HUDEP-2 (cell line): ENCODE results near the gene UBA6.
"Not testable (repeated sequence)": the region's sequence is repeated elsewhere in the genome, so short reads cannot be mapped to it uniquely, and the experiment has no call there.

ENCODE experiments used
- DNase-seq, 76 experiments: peaks; one replicate each; lab custom pipeline; 2025; ENCODE audit not compliant: unreplicated experiment in 76 of 76; lab: John Stamatoyannopoulos, UW

The UBA6 gene

DNA sequence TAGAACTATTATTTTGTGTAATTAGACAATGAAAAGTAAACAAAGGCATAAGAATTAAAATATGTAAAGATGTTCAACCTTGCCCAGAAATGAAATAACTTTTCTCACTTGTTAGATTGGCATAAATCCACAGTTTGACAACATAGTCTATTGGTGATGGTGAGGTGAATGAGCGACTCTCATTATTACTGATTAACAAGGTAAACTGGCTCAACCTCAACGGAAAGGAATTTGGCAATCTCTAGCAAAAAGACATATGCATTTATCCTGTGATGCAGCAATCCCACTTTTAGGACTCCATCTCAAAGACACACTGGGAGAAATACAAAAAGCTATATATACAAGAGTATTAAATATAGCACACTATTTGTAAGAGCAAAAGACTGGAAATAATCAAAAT is 22.3 kb downstream of the UBA6 start:
- no peak for DNase-seq

DNA sequence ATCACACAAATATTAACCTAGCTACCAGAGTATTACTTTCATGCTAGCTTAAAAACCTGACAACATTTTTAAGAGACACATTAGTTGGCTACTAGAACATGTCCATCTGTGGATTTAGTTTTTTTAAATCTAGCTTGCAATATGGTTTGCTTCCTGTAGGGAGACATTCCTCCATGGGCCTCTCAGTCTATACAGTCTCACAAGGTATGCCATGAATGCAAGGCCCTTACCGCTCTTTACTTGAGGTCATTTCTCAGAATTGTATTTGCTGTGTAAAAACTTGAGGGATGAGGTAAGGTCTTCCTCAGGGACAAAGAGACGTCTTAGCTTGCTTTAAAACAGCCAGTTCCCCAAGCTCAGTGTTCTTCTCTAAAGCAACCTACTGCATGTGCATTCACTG is 26.9 kb downstream of the UBA6 start:
- no peak for DNase-seq

GRCh38 chr4:67668315-67668714 is 32.6 kb downstream of the UBA6 start:
- no peak for DNase-seq

DNA sequence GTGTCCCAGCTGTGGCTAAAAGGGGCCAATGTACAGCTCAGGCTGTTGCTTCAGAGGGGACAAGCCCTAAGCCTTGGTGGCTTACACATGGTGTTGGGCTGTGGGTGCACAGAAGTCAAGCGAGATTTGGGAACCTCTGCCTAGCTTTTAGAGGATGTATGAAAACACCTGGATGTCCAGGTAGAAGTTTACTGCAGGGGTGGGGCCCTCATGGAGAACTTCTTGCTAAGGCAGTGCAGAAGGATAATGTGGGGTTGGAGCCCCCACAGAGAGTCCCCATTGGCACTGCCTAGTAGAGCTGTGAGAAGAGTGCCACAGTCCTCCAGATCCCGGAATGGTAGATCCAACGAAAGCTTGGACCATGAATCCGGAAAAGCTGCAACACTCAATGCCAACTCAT is 40.5 kb downstream of the UBA6 start:
- no peak for DNase-seq

GRCh38 chr4:67659065-67659464 is 41.9 kb downstream of the UBA6 start:
- peak in 1 of 76 experiments; percentile 0 for DNase-seq

- DNase-seq = no peak
Observed at GRCh38 chr4:67658302-67658701, 42.7 kb downstream of the UBA6 start.

- no peak for DNase-seq
Observed at GRCh38 chr4:67651536-67651935, 49.4 kb downstream of the UBA6 start.

- DNase-seq = no peak
Observed at GRCh38 chr4:67638136-67638535, 62.8 kb downstream of the UBA6 start.

GRCh38 chr4:67636978-67637377 is 64.0 kb downstream of the UBA6 start:
- not testable (repeated sequence) for DNase-seq

DNA sequence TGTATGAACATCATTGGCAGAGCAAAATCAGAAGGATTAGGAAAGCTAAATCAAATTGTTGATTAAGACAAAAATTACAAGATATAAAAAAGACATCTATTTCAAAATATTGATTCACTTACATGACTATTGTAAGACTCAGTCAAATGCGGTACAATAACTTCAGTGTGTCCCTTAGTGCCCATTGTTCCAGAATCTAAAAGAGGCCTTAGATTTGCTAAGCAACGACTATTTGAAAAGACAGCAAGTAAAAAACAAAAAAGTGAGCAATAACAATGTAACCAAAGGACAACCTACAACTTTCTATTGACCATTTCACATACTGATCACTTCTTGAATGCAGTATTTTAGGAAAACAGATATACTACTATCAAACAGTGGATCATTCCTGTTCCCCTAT is 65.6 kb downstream of the UBA6 start:
- no peak for DNase-seq

DNA sequence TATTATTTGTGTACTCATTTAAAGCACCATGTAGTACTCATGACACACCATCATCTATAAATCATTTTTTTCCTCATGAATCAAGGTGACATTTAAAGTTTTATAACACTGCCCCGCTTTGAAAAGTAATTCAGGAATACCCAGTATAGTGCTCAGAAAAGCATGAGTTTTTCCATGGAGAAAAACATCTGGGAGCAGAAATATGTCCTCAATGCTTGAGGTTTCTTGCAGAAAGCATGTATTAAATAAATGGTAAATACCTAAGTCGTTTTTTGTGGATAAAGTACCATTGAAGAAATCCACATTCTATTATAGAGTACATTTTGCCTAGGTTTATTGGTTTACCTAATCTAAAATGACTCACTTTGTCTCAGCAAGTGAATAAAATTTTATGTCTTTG is 66.2 kb downstream of the UBA6 start:
- no peak for DNase-seq

GRCh38 chr4:67632492-67632891 is 68.5 kb downstream of the UBA6 start:
- DNase-seq = no peak

- DNase-seq = no peak
Observed at GRCh38 chr4:67624939-67625338, 76.0 kb downstream of the UBA6 start.

DNA sequence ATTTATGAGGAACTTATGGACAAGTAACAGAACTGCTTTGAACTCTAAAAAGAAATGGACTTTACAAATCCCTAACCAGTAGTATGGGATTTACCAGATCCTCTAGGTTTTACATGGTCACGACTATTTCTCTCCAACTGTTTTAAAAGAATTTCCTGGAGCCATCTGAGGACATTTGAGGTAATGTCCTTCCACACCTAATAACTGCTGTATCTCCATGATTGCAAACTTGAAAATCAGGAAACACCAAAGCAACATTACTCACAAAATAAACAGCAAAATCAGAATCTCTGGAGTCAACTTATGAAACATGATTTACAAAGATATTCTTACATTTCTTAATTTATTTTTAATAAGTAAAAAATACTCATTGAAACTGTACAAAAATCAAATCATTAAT is 84.5 kb downstream of the UBA6 start:
- DNase-seq = no peak

DNA sequence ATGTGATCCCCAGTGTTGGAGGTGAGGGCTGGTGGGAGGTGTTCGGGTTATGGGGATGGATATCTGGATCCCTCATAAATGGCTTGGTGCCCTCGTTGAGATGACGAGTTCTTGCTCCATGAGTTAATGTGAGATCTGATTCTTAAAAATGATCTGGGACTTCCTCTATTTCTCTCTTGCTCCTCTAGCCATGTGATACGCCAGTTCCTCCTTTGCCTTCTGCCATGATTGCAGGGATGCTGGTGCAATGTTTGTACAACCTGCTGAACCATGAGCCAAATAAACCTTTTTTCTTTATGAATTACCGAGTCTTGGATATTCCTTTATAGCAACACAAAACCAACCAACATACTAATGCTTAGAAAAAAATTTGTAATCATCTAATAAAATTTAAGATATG is 85.8 kb downstream of the UBA6 start:
- DNase-seq = no peak

- DNase-seq = no peak
Observed at GRCh38 chr4:67614186-67614585, 86.8 kb downstream of the UBA6 start.

GRCh38 chr4:67608027-67608426 is 92.9 kb downstream of the UBA6 start:
- DNase-seq = no peak

DNA sequence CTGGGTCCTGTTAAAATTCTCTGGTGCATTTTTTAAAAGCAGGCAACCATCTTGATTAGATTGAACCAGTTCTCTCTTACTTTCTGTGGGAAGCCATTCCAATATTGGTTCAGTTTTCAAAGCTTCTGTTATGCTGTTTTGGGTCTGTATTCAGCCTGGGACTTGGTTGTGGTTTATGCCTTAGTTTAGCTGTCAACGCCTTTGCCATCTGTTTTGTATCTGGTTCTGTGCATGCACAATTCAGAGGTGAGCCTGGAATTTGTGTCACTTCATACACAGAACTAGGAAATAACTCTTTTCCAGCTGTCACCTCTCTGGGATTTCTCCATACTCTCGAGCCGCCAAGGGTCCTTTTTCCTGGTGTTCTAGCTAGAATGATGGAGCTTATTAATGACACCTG is 96.2 kb downstream of the UBA6 start:
- DNase-seq = no peak

DNA sequence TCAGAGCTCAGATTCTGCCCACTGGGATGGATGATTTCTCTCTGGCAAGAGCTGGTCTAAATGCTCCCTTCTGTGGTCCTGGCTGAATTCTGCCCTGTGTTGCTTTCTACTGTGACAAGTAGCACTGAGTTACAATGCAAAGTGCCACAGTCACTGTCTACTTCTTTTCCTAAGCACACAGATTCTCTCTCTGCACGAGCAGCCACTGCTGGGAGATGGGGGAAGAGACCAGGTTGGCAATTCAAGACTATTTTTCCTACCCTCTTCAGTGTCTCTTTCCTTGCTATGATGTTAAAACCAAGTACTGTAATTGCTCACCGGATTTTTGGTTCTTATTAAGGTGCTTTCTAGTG is 97.0 kb downstream of the UBA6 start:
- DNase-seq = no peak

DNA sequence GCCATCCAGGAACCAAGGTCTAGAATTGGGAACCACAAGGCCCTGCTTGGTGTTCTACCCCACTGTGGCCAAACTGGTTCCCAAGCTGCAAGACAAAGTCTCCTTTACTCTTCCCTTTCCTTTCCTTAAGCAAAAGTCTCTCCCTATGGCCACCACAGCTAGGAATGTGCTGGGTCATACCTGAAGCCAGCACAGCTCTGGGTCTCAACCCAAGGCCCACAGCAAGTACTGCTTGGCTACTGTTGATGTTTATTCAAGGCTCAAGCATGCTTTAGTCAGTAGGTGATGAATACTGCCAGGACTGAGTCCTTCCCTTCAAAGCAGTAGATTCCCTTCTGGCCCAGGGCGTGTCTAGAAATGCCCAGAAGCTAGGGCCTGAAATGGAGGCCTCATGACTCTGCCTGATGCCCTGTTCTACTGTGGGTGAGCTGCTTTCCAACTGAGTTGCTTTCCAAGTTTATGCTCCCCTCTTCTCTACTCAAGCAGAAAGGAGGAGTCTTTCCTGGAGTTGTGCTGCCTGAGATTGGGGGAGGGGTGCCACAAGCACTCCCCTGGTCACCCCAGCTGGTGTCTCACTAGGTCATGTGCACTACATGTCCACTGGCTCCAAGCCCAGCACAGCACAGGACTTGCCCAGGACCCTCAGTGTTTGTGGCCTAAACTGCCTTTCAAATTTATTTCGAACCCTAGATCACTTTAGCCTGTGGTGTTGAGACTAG is 97.5 kb downstream of the UBA6 start:
- DNase-seq = no peak

- DNase-seq = no peak
Observed at GRCh38 chr4:67593741-67594175, 107.2 kb downstream of the UBA6 start.

DNA sequence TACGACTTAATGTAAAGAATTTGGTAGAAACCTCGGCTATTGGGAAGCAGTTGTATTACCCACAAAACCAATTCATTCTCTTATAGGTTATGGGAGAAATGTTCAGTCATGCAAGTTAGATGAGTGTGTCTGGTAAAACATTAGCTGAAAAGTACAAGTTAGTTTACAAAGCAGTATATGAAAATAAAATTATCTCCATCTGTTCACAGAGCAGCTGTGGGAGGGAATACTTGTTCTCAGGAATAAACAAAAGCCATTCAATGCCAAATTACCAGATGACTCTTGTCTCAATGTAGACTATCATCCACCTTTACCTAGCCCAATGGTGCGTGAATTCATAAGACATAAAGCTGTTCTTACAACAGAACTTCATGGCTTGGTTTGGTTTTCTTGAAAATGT is 113.8 kb downstream of the UBA6 start:
- no peak for DNase-seq

DNA sequence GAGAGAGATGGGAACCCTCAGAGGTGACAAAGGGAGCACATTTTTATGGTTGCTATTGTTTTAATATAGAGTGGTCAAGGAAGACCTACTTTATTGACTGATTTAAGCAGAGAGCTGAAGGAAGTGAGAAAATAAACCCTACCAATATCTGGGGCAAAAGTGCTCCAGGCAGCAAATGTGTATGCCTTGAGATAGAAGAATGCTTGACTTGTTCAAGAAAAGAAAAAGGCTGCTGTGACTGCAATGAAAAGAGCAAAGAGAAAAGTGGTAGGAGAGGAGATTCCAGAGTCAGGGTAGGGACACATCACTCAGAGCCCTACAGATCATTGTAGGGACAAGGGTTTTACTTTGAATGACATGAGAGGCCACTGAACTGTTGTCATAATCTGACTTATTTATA is 116.5 kb downstream of the UBA6 start:
- no peak for DNase-seq
